ENCODE measurements around the gene PLXNA1. TPM values are rescaled to one million over a fixed set of nuclear protein-coding genes. Genes with fewer than 3 reads are reported as not detected.
A peak's percentile ranks its signal among the peaks of the same experiment; 100 is the strongest.

The PLXNA1 gene
- total and polyA plus RNA-seq, 9 donors, result 9.2 to 47.2 (median 25.7) TPM

GRCh38 chr3:126957776-126958637 lies 24.9 kb upstream of the PLXNA1 start:
- H3K27me3 ChIP-seq, result no peaks in the 10 kb centered on the region
- H3K4me1 ChIP-seq (ENCODE audit: insufficient read depth), result peaks cover 25% of the 10 kb centered on the region
- peak overlapping the region in 1 of 2 donors; percentile 36 for H3K27ac ChIP-seq
- intact Hi-C loops (cut with DNase I), result no loop called here
- H3K36me3 ChIP-seq, result no peaks in the 10 kb centered on the region
- TF ChIP-seq POLR2A (IDR thresholded peaks at IDR 0.05) (no peak), CTCF (IDR thresholded peaks at IDR 0.05) (no peak), EP300 (IDR thresholded peaks at IDR 0.05) (no peak)
- 88 to 95% (median 94%) methylated on average over 13 to 14 of the region's 14 CpGs for WGBS, 3 donors
- DNase-seq, result peak in 2 of 5 donors; percentile 12 to 27
- no peaks in the 10 kb centered on the region for H3K9me3 ChIP-seq
- H3K4me3 ChIP-seq, result no peak overlapping the region

GRCh38 chr3:126958638-126959085 lies 24.3 kb upstream of the PLXNA1 start:
- intact Hi-C loops (cut with DNase I), result no loop called here
- WGBS, 3 donors, result 80 to 87% (median 81%) methylated on average over 8 to 10 of the region's 10 CpGs
- Histone ChIP-seq H3K9me3 (no peaks in the 10 kb centered on the region), H3K4me3 (no peak overlapping the region), H3K4me1 (ENCODE audit: insufficient read depth) (peaks cover 25% of the 10 kb centered on the region), H3K27ac (no peak overlapping the region), H3K27me3 (no peaks in the 10 kb centered on the region), H3K36me3 (no peaks in the 10 kb centered on the region)
- no peak for TF ChIP-seq EP300 (IDR thresholded peaks at IDR 0.05)
- no peak for TF ChIP-seq POLR2A (IDR thresholded peaks at IDR 0.05)
- no peak for TF ChIP-seq CTCF (IDR thresholded peaks at IDR 0.05)
- DNase-seq, result peak in 2 of 5 donors; percentile 16 to 28

GRCh38 chr3:126959136-126959920 lies 23.6 kb upstream of the PLXNA1 start:
- Histone ChIP-seq H3K27ac (peak overlapping the region in 1 of 2 donors; percentile 18), H3K27me3 (no peaks in the 10 kb centered on the region), H3K36me3 (no peaks in the 10 kb centered on the region), H3K9me3 (no peaks in the 10 kb centered on the region), H3K4me3 (no peak overlapping the region), H3K4me1 (ENCODE audit: insufficient read depth) (peaks cover 25% of the 10 kb centered on the region)
- TF ChIP-seq EP300 (IDR thresholded peaks at IDR 0.05) (no peak), POLR2A (IDR thresholded peaks at IDR 0.05) (no peak), CTCF (IDR thresholded peaks at IDR 0.05) (no peak)
- 84 to 86% (median 85%) methylated on average over 10 of the region's 10 CpGs for WGBS, 3 donors
- DNase-seq, result peak in 1 of 5 donors; percentile 13
- intact Hi-C loops (cut with DNase I), result no loop called here

- TF ChIP-seq CTCF (IDR thresholded peaks at IDR 0.05), result no peak
- TF ChIP-seq POLR2A (IDR thresholded peaks at IDR 0.05), result no peak
- TF ChIP-seq EP300 (IDR thresholded peaks at IDR 0.05), result no peak
- WGBS, 3 donors, result 52 to 63% (median 60%) methylated on average over 15 to 17 of the region's 17 CpGs
- peak in 1 of 5 donors; percentile 28 for DNase-seq
Measured at GRCh38 chr3:126959921-126960603, 22.9 kb upstream of the PLXNA1 start.

More at GRCh38 chr3:126959921-126960603, 22.9 kb upstream of the PLXNA1 start:
- intact Hi-C loops (cut with DNase I), result no loop called here
- Histone ChIP-seq H3K36me3 (no peaks in the 10 kb centered on the region), H3K4me1 (ENCODE audit: insufficient read depth) (peaks cover 25% of the 10 kb centered on the region), H3K27ac (peak overlapping the region in 1 of 2 donors; percentile 18), H3K4me3 (no peak overlapping the region), H3K9me3 (no peaks in the 10 kb centered on the region), H3K27me3 (no peaks in the 10 kb centered on the region)

Measured in ovary (tissue), 9 donors.